Cardiac muscle cell (in vitro differentiated cells and primary cell): ENCODE data around the gene TBC1D2. TPM values are rescaled to one million over a fixed set of nuclear protein-coding genes. Genes with fewer than 3 reads are reported as not detected.

Experiments
- DNase-seq, 2 donors: peaks; one replicate each; pipeline versions ENCODE4 v3.0.0 to v3.0.0-alpha.2; 2010 to 2017; ENCODE audit warnings: low read depth in 1 of 2, low spot score in 1 of 2
- H3K27ac ChIP-seq: fragments of 200-600 bp; sonication (generic); 2 replicates; pipeline ENCODE4 v1.5.1; 2016
- H3K27me3 ChIP-seq: fragments of 200-600 bp; sonication (generic); 2 replicates; pipeline ENCODE4 v1.6.0; 2016; ENCODE audit warnings: control low read depth
- H3K36me3 ChIP-seq: fragments of 200-600 bp; sonication (generic); 2 replicates; pipeline ENCODE4 v1.5.1; 2016; ENCODE audit warnings: control low read depth
- H3K4me1 ChIP-seq: fragments of 200-600 bp; sonication (generic); 2 replicates; pipeline ENCODE4 v1.8.1; 2017; ENCODE audit warnings: low read depth, mild to moderate bottlenecking, mixed run types
- H3K4me3 ChIP-seq: fragments of 200-600 bp; sonication (generic); 2 replicates; pipeline ENCODE4 v1.5.1; 2016; ENCODE audit warnings: mild to moderate bottlenecking
- H3K9me3 ChIP-seq: fragments of 200-600 bp; sonication (generic); 2 replicates; pipeline ENCODE4 v1.5.1; 2017; ENCODE audit warnings: low read depth, mild to moderate bottlenecking, control low read depth
- CTCF ChIP-seq: IDR thresholded peaks from 2 replicates; pipeline ENCODE4 v1.5.1; 2012; ENCODE audit warnings: low read depth, mild to moderate bottlenecking, low read length
- polyA plus RNA-seq: library from polyadenylated mRNA; unstranded; fragments of >200 nt; fragmentation: Nextera tagmentation; extraction: Ambion mirVana; gene quantifications from 2 replicates; pipeline ENCODE4 v1.2.1, GENCODE V29; 2016
- total RNA-seq: library from RNA; depleted of rRNA; stranded (reverse); fragments of >200 nt; gene quantifications from 2 replicates; pipeline ENCODE4 v1.2.3, GENCODE V29; 2016

Gene TBC1D2
- total and polyA plus RNA-seq, 2 experiments from 2014 or later, result 3.0 to 5.5 TPM

- Histone ChIP-seq H3K9me3 (no peaks in the 10 kb centered on the region), H3K27me3 (no peaks in the 10 kb centered on the region), H3K4me1 (no peaks in the 10 kb centered on the region), H3K36me3 (no peaks in the 10 kb centered on the region), H3K27ac (no peak overlapping the region), H3K4me3 (no peak overlapping the region)
- no peak for DNase-seq
- TF ChIP-seq CTCF, result no peak
These were observed 25.1 kb downstream of the TBC1D2 start for GRCh38 chr9:98230304-98230703.

- TF ChIP-seq CTCF, result no peak
These were observed 25.8 kb downstream of the TBC1D2 start for GRCh38 chr9:98229620-98230019.

GRCh38 chr9:98229090-98229395, 26.4 kb downstream of the TBC1D2 start:
- Histone ChIP-seq H3K9me3 (no peaks in the 10 kb centered on the region), H3K4me1 (no peaks in the 10 kb centered on the region)
- DNase-seq, result no peak

More at GRCh38 chr9:98229620-98230019, 25.8 kb downstream of the TBC1D2 start:
- Histone ChIP-seq H3K4me3 (no peak overlapping the region), H3K9me3 (no peaks in the 10 kb centered on the region), H3K4me1 (no peaks in the 10 kb centered on the region), H3K36me3 (no peaks in the 10 kb centered on the region), H3K27me3 (no peaks in the 10 kb centered on the region), H3K27ac (no peak overlapping the region)
- no peak for DNase-seq

GRCh38 chr9:98228392-98229089, 26.9 kb downstream of the TBC1D2 start:
- H3K27ac ChIP-seq, result no peak overlapping the region
- H3K4me1 ChIP-seq, result no peaks in the 10 kb centered on the region
- DNase-seq, result no peak
- TF ChIP-seq CTCF, result no peak
- H3K9me3 ChIP-seq, result no peaks in the 10 kb centered on the region
- H3K36me3 ChIP-seq, result no peaks in the 10 kb centered on the region
- H3K27me3 ChIP-seq, result no peaks in the 10 kb centered on the region
- no peak overlapping the region for H3K4me3 ChIP-seq

More at GRCh38 chr9:98229090-98229395, 26.4 kb downstream of the TBC1D2 start:
- Histone ChIP-seq H3K27ac (no peak overlapping the region), H3K4me3 (no peak overlapping the region), H3K27me3 (no peaks in the 10 kb centered on the region), H3K36me3 (no peaks in the 10 kb centered on the region)
- TF ChIP-seq CTCF, result no peak

GRCh38 chr9:98227883-98228282, 27.6 kb downstream of the TBC1D2 start:
- no peak overlapping the region for H3K27ac ChIP-seq
- no peaks in the 10 kb centered on the region for H3K27me3 ChIP-seq
- no peak overlapping the region for H3K4me3 ChIP-seq
- H3K4me1 ChIP-seq, result no peaks in the 10 kb centered on the region
- DNase-seq, result no peak
- no peak for TF ChIP-seq CTCF
- H3K9me3 ChIP-seq, result no peaks in the 10 kb centered on the region
- H3K36me3 ChIP-seq, result no peaks in the 10 kb centered on the region
